Measurements from ENCODE around the gene CNNM2.

- TF ChIP-seq CTCF (IDR thresholded peaks at IDR 0.05) = no peak
- no peak for TF ChIP-seq POLR2AphosphoS5 (IDR thresholded peaks at IDR 0.05)
- no peak for TF ChIP-seq POLR2A (IDR thresholded peaks at IDR 0.05)
Observed at GRCh38 chr10:102919992-102920739, 2.1 kb downstream of the CNNM2 start.

All from prostate gland (tissue), 2 donors.